ENCODE results near the gene HDC.

Gene HDC, protein sequence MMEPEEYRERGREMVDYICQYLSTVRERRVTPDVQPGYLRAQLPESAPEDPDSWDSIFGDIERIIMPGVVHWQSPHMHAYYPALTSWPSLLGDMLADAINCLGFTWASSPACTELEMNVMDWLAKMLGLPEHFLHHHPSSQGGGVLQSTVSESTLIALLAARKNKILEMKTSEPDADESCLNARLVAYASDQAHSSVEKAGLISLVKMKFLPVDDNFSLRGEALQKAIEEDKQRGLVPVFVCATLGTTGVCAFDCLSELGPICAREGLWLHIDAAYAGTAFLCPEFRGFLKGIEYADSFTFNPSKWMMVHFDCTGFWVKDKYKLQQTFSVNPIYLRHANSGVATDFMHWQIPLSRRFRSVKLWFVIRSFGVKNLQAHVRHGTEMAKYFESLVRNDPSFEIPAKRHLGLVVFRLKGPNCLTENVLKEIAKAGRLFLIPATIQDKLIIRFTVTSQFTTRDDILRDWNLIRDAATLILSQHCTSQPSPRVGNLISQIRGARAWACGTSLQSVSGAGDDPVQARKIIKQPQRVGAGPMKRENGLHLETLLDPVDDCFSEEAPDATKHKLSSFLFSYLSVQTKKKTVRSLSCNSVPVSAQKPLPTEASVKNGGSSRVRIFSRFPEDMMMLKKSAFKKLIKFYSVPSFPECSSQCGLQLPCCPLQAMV

DNA sequence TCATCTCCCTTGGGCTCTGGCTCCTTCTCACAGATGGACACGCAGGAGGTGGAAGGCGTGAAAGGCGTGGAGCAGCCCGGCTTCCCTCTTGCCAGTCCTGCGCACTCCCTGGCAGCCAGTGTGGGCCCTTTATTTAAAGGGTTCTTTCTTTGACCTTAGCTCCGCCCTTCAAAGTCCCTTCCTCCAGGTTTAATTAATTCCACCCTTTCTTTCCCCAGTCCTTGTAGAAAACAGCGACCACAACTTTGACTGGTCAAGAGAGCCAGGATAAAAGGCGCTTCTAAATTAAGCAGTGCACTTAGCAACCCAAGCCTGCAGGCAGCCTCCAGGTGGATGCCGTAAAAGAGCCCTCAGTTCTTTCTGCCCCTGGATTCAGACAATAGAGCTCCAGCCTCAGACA, at the start of gene HDC:
Gene HDC, minus strand, starts transcription at position 107 of the 400 bp plus-strand sequence. Its CDS starts 103 bp downstream, at position 4.
- DNase-seq (ENCODE audit: low spot score): no peak

DNA sequence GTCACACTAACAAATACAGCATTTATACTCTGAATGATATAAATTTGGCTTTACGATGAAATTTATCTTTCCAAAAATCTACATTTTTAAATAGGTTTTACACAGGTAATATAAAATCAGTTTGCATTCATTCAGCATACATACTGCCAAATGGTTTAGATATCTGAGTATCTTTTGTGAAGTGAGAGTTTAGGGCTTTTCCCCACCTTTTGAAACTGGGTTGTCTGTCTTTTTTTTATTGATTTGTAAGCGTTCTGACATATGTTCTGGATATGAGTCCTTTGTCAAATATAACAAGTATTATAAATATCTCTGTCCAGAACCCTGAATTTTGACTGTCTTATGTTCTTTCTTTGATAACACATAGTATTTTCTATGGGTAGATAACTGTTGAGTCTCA, 47.1 kb upstream of the HDC start:
- no peak for DNase-seq (ENCODE audit: low spot score)

DNA sequence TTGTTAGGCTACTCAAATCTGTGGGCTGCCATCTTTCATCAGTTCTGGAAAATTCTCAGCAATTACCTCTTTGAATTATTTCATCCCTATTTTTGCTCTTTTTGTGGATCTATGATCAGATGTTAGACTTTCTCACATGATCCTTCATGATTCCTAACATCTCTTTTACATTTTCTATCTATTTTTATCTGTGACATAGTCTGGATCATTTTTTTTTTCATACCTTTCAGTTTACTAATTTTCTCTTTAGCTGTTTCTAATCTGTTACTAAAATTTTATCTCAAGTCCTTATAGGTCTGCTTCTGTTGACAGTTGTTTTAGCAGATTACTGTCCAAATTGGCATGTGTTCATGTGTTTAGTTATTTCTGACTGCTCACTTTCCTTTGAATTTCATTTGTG, 42.3 kb upstream of the HDC start:
- no peak for DNase-seq (ENCODE audit: low spot score)

DNA sequence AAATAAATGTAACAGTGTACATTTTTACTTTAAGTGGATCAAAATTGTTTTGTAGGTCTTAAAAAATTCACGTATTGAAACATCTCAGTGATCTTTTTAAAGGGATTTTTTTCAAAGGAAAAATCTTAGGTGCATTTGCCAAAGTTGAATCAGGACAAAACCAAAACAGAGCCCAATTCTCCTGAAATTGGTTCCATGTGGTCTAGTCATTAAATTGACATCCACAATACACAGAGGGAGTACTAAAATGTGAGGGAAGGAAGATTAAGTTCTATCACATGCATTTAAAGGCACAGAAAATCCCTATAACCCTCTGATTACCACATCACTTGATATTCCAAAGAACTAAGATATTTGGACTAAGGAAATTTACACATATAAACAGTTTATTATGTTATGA, 39.3 kb upstream of the HDC start:
- no peak for DNase-seq (ENCODE audit: low spot score)

DNA sequence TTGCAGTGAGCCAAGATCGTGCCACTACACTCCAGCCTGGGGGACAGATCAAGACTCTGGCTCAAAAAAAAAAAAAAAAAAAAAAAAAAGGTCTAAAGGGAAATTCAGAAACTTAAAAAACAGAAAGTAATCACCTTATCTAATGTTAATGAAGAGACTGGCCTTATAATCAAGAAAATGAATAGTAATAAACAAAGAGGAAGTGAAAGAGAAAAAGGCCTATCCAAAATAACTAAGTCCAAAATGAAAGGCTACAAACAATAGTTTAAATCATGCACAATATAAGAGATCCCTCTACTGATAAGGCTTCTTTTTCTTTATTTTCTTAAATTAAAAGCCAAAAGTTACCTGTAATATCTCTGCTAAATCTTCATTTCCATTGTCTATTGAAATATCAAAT, 37.1 kb upstream of the HDC start:
- no peak for DNase-seq (ENCODE audit: low spot score)

DNA sequence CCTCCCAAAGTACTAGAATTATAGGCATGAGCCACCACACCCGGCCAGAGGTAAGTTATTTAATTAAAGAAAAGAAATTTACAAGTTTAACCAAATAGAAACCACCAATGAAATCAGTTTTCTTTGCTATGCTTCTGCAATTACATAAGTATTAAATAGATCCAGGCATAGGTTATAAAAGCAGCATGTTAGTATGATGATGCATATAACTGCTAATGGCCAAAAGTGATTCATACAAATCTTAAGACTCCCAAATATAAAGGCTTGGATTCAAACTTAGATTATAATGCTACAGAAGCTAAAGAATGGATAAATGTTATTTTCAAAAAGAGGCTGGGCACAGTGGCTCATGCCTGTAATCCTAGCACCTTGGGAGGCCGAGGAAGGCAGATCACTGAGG, 32.8 kb upstream of the HDC start:
- no peak for DNase-seq (ENCODE audit: low spot score)

DNA sequence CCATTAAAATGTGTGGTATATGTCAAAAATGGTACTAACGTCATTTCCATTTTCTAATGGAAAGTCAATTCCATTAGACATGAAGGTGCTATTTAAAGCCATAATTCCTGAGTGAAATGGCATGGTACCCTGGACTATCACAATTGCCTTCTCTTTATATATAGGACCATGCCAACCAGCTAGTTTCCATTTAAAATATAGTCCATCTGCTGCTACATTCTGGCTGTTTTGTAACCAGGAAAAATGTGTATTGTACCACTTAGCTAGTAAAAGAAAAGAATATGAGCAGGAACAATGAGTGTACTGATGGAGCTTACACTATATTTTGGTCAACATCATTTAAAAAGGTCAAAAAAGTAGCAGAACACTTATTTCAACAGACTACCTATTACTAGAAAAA, 30.4 kb upstream of the HDC start:
- DNase-seq (ENCODE audit: low spot score): no peak

DNA sequence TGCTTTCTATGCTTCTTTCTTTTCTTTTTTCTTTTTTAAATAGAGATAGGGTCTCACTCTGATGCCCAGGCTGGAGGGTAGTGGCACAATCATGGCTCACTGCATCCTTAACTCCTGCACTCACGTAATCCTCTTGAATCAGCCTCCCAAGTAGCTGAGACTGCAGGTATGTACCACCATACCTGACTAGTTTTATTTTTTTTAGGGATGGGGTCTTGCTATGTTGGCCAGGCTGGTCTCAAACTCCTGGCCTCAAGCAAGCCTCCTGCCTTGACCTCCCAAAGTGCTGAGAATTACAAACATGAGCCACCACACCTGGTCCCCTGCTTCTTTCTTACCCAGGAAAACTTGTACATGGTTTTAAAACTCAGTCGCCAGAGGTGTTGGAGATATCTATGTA, 24.2 kb upstream of the HDC start:
- no peak for DNase-seq (ENCODE audit: low spot score)

DNA sequence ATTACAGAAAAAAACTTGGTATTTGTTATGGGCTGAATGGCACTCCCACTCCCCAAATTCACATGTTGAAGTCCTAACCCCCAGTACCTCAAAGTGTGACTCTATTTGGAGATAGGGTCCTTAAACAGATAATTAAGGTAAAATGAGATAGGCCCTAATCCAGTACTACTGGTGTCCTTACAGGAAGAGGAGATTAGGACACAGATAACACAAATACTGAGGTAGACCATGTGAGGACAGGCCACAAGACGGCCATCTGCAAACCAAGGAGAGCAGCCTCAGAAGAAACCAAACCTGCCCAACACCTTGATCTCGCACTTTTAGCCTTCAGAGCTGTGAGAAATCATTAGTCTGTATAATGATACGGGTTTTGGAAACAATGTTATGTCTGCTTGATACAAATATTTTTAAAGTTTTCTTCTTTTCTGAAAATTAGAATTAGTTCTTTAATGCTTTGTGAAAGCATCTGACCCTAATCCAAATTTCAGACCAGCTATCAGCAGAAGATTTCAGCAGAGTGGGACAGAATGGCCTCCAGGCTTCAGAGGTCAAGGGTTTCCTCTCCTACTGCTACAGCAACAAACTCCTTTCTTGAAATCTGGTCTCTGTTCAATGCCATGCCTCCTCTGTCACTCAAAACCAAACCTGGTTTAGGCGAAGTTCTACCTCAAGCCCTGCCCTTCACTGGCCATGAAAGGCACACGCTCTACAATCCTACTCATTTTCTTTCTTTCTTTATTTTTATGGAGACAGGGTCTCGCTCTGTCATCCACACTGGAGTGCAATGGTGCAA, 22.0 kb upstream of the HDC start:
- DNase-seq (ENCODE audit: low spot score): no peak

DNA sequence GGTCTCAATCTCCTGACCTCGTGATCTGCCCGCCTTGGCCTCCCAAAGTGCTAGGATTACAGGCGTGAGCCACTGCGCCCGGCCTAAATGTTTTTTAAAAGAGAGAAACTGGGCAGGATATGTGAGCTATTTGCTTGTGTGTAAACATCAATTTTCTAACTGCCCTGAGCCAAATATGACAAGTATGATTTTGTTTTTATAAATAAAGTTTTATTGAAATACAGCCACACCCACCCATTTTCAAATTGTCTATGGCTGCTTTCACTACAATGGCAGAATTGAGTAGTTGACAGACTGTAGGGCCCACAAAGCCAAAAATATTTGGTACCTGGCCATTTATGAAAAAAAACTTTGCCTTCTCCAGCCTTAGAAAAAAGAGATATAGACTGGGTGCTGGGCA, 15.9 kb upstream of the HDC start:
- DNase-seq (ENCODE audit: low spot score): no peak

DNA sequence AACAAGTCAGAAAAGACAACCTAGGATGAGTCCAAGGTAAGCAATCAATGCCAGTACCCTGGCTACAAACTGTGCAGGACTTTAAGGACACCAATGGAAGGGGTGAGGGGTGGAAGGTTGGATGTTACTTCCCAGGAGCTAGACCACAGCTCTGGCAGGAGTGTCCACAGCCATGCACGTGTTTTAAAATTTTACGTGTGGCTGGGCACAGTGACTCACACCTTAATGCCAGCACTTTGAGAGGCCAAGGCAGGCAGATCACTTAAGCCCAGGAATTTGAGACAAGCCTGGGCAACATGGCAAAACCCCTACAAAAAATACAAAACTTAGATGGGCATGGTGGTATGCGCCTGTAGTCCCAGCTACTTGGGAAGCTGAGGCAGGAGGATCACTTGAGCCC, 14.7 kb upstream of the HDC start:
- no peak for DNase-seq (ENCODE audit: low spot score)

DNA sequence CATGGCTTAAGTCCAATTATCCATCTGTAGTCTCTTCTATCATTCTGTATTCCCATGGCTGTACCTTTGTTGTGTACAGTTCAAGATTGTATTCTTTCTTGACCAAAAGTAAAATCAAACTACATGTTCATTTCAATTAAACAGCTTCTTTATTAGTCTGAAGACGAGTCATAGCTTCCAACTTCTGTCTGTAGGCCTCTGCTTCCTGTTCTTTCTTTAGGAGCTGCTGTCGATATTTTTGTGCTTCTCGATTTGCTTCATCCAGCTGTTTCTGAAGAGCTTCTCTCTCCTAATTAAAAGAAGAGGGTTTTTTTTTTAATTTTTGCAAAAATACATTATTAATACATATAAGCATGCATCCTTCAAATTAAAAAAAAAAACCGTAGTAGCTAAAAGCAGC, 13.0 kb upstream of the HDC start:
- DNase-seq (ENCODE audit: low spot score): no peak

DNA sequence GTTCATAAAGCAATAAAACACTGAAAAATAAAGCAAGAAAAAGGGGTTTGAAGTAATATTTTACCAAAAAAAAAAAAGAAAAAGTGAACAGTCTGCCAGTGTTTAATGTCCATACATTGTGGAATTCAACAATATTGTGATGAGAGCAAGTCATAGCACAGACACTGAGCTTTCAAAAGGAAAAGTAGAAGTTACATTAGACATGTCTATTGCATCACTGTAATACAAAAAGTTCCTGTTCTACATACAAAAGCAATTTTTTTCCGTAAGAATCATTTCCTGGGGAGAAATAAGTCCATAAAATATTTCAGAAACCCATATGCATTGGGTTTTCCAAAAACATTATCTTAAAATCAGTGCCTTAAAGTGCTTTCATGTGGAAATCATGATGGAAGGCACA, 11.8 kb upstream of the HDC start:
- no peak for DNase-seq (ENCODE audit: low spot score)

DNA sequence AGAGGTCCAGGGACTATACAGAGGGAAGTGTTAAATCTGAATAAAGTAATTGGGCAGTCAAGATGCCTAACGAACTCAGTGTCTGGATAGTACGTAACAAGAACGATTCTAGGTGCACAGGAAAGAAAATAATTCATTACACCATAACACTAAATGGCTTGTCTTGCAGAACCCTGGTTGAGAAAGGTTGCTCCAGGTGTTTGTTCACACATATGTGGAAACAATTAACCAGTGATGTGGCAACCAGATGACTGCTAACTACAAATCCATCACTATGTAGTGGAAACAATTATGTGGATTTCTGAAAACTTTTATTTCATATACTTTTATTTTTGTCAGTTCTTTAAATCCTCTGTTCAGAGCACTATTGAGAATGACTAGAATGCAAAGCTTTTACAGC, 10.4 kb upstream of the HDC start:
- DNase-seq (ENCODE audit: low spot score): no peak

DNA sequence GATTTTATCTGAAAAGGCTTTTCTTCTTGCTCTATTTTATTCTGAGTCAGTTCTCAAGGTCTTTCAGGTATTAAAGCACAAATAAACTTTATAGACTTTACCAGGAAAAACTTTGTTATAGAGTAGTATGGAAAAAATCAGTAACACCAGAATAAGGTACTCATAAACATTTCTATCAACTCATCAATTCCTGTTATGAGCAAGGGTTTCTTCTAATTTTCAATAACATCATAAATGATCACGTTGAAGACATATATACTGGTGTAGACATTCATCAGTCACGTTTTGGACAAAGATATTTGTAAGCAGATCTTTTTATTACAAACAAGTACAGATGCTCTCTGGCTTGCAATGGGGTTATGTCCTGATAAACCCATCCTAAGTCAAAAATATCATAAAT, 9.6 kb upstream of the HDC start:
- no peak for DNase-seq (ENCODE audit: low spot score)

DNA sequence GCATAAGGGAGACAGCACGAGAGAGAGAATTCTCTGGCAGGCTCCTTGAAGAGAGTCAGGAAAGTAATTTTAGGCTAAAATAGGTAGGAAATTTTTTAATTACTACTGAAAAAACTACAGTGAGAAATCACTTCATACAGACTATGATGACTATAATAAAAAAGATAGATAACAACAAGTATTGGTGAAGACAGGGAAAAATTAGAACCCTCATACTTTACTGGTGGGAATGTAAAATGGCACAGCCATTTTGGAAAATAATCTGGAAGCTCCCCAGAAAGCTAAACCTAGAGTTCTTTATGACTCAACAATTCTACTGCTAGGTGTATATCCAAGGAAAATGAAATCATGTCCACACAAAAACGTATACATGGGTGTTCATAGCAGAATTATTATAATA, 2.1 kb upstream of the HDC start:
- no peak for DNase-seq (ENCODE audit: low spot score)

DNA sequence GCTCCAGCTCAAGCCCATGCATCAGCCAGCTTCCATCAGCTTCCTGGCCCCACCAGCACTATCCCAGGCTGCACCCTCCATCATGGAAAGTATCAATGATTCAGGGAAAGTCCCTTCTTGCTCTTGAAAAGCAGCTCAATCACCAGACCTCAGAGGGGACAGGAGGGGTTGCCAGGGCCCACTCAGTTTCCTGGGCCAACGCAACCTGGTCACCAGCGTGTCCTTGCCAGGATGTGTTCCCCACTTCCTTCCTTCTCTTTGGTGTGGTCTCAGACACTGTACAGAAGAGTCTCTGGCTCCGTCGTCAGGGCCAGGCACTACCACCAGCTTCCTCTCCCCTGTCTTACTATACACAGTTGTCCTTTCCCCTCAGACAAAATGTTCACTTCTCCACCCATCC, 3.0 kb downstream of the HDC start:
- DNase-seq (ENCODE audit: low spot score): no peak

DNA sequence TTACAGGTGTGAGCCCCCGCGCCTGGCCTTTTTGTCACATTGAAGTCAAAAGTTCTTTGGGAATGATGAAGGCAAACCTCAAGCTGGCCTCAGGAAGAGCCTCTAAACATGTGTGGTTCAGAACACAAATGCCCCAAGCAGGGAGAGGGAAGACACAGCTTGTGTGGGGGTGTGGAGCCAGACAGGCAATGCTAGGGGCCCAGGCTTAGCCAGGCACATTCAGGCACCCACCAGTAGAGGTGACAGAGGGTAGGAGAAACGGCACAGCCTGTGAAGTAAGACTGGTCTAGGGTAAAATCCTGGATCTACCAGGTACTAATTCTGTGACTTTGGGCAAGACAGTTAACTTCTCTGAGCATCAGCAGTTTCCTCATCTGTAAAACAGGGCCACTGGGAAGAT, 3.5 kb downstream of the HDC start:
- no peak for DNase-seq (ENCODE audit: low spot score)

DNA sequence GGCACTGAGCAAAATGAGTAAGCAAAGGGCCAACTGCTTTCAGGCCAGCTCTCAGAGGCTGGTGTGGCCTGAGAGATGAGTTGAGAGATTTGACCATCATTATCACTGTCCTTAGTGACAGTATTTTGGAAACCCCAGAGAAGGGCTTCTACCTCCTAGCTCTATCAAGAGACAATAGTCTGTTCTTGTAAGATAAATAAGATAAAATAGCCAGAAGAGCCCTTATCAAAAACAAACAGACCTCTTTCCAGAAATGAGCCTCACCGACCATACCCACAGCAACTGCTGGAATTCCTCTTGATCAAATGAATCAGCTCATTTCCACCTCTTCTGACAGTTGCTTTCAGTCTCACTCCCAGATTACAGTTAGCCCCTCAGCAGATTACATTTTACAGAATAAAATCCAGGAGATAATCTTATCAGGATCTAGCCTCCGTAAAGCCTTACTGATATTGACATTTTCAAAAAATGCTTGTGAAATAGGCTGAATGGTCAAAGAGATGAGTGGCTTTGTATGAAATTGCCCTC, 4.5 kb downstream of the HDC start:
- DNase-seq (ENCODE audit: low spot score): no peak

DNA sequence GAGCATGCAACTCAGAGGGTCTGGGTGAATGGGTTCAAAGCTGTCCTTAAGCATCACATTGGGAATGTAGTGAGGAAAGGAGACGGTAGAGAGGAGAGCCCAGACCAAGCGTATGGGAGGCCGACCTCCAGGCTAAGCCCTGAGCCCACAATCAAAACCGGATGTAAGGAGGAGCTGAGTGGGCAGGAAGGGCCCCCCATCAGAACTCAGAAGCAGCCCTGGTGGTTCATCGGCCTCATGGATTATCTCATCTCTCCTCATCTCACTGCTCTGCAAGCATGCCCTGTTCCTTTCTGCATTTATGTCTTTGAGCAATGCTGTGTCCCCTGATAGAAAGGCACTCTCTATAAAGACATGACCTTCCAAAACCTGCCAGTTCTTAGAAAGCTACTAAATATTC, 6.2 kb downstream of the HDC start:
- no peak for DNase-seq (ENCODE audit: low spot score)

DNA sequence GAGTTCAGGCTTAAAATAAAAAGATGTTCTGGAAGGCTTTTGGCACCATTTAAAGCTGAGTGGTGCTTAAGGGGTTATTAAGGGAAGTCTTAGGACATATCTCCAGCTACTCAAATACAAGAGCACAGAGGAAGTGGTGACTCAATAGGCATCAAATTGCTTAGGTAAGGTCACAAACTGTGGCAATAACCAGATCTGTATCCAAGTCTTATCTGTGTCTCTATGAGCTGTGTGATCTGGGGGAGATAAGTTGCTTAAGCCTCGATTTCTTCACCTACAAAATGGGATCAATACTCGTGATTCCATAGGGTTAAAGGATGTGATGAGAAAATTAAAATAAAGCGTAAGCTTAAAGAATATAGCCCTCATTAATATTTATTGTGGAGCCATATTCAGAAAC, 7.6 kb downstream of the HDC start:
- no peak for DNase-seq (ENCODE audit: low spot score)

DNA sequence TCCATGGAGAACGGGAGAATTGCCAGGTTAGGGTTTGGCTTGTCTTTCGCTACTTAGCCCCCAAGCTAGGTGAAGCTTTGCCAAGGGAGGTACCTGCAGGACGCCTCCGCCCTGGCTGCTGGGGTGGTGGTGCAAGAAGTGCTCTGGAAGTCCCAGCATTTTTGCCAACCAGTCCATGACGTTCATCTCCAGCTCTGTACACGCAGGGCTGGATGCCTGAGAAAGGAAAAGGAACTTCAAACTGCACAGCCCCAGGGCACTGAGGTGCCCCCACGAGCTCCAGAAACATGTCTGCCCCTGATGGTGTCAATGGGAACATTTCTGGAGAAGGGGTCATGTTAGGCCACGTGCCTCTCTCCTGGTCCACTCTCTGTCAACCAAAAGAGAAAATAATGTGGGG, 8.2 kb downstream of the HDC start:
- no peak for DNase-seq (ENCODE audit: low spot score)
